Uterus (tissue), 2 donors: ENCODE data around the gene IRF9.

ENCODE experiments used
- POLR2A ChIP-seq, 2 donors: fragments of 450-650 bp; IDR thresholded peaks; one replicate each; pipeline ENCODE4 v1.6.1; 2016; ENCODE audit warnings: antibody characterized with exemption in 2 of 2, mild to moderate bottlenecking in 1 of 2, moderate library complexity in 1 of 2
- TF ChIP-seq, protein P1 (sequence below), 4 experiments: fragments of 200-600 bp in 2 of 4; fragments of 450-650 bp in 2 of 4; sonication (generic) in 2 of 4; IDR thresholded peaks; one replicate each; pipeline ENCODE4 v1.5.1; 2016 to 2019; ENCODE audit warnings: antibody characterized with exemption in 4 of 4, mild to moderate bottlenecking in 2 of 4, moderate library complexity in 1 of 4

- TF ChIP-seq, protein P1, sequence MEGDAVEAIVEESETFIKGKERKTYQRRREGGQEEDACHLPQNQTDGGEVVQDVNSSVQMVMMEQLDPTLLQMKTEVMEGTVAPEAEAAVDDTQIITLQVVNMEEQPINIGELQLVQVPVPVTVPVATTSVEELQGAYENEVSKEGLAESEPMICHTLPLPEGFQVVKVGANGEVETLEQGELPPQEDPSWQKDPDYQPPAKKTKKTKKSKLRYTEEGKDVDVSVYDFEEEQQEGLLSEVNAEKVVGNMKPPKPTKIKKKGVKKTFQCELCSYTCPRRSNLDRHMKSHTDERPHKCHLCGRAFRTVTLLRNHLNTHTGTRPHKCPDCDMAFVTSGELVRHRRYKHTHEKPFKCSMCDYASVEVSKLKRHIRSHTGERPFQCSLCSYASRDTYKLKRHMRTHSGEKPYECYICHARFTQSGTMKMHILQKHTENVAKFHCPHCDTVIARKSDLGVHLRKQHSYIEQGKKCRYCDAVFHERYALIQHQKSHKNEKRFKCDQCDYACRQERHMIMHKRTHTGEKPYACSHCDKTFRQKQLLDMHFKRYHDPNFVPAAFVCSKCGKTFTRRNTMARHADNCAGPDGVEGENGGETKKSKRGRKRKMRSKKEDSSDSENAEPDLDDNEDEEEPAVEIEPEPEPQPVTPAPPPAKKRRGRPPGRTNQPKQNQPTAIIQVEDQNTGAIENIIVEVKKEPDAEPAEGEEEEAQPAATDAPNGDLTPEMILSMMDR (IDR thresholded peaks at IDR 0.05), result no peak
- TF ChIP-seq POLR2A (IDR thresholded peaks at IDR 0.05), result no peak
These were observed 10.5 kb upstream of the IRF9 start for GRCh38 chr14:24150567-24150966.
